T-cell (primary cell): Measurements from ENCODE around the gene NFIC. TPM values are rescaled to one million over a fixed set of nuclear protein-coding genes. Genes with fewer than 3 reads are reported as not detected.
"Not testable (repeated sequence)": the region's sequence is repeated elsewhere in the genome, so short reads cannot be mapped to it uniquely, and the experiment has no call there.

ENCODE experiments used
- ATAC-seq, 4 experiments: fragments of 200-7000 bp in 3 of 4; fragments of 150-1000 bp in 1 of 4; cut with Tn5 transposase; replicated peaks in 1 of 4; 1 replicate in 3 of 4; 2 replicates in 1 of 4; pipeline ENCODE4 v1.10.0; 2021; ENCODE audit warnings: moderate library complexity in 3 of 4, mild to moderate bottlenecking in 2 of 4, moderate number of reproducible peaks in 1 of 4
- CTCF ChIA-PET, 2 donors: fragments of 300-600 bp; sonication (Branson Sonifier 250); formaldehyde crosslinking; loops; one replicate each; lab custom pipeline; 2022; ENCODE audit warnings: antibody characterized with exemption in 2 of 2; lab: Charles Lee
- POLR2A ChIA-PET, 2 donors: fragments of 300-600 bp; sonication (Branson Sonifier 250); formaldehyde crosslinking; loops; one replicate each; lab custom pipeline; 2022; ENCODE audit warnings: antibody characterized with exemption in 2 of 2; lab: Charles Lee
- DNase-seq, 35 experiments: peaks; one replicate each; pipeline versions ENCODE4 v3.0.0 to v3.0.0-alpha.2; 2013 to 2023
- H3K27ac ChIP-seq: one replicate; pipeline ENCODE4 v1.5.1; 2013; ENCODE audit warnings: low read length
- H3K27me3 ChIP-seq, 2 experiments: replicated peaks in 1 of 2; 1 replicate in 1 of 2; 2 replicates in 1 of 2; pipeline versions ENCODE4 v1.6.1 to v1.7.0; 2013; ENCODE audit warnings: low read length in 1 of 2, mixed read lengths in 1 of 2; ENCODE audit not compliant: control insufficient read depth in 2 of 2, insufficient read depth in 2 of 2; ENCODE audit errors: extremely low read depth in 1 of 2
- H3K36me3 ChIP-seq, 2 donors: 1 replicate in 1 of 2; 2 replicates in 1 of 2; pipeline versions ENCODE4 v1.6.1 to v1.7.0; 2013; ENCODE audit warnings: low read length in 1 of 2; ENCODE audit not compliant: control insufficient read depth in 2 of 2, insufficient read depth in 1 of 2; ENCODE audit errors: extremely low read depth in 1 of 2
- H3K4me1 ChIP-seq, 2 experiments: 1 replicate in 1 of 2; 2 replicates in 1 of 2; pipeline versions ENCODE4 v1.6.1 to v1.7.0; 2013; ENCODE audit warnings: low read length in 2 of 2, mixed read lengths in 1 of 2; ENCODE audit not compliant: insufficient read depth in 2 of 2, control insufficient read depth in 1 of 2; ENCODE audit errors: extremely low read depth in 1 of 2
- H3K4me3 ChIP-seq, 2 donors: 1 replicate in 1 of 2; 2 replicates in 1 of 2; pipeline versions ENCODE4 v1.5.1 to v1.7.0; 2013; ENCODE audit warnings: mild to moderate bottlenecking in 2 of 2, low read length in 1 of 2, moderate library complexity in 1 of 2; ENCODE audit not compliant: control insufficient read depth in 1 of 2; ENCODE audit errors: extremely low read depth in 1 of 2
- H3K9me3 ChIP-seq: 2 replicates; pipeline ENCODE4 v1.7.0; 2013
- H3K27ac Mint-ChIP-seq, 2 donors: one replicate each; pipeline ENCODE4 v1.8.0; 2020 to 2021; ENCODE audit warnings: mild to moderate bottlenecking in 2 of 2, mixed read lengths in 2 of 2
- H3K27me3 Mint-ChIP-seq, 2 donors: one replicate each; pipeline ENCODE4 v1.8.0; 2021 to 2022; ENCODE audit warnings: mixed read lengths in 2 of 2
- H3K36me3 Mint-ChIP-seq: one replicate; pipeline ENCODE4 v1.8.0; 2021; ENCODE audit warnings: mixed read lengths
- H3K4me1 Mint-ChIP-seq, 3 donors: one replicate each; pipeline ENCODE4 v1.8.0; 2020 to 2022; ENCODE audit warnings: mixed read lengths in 3 of 3, mild to moderate bottlenecking in 1 of 3
- H3K4me3 Mint-ChIP-seq, 3 donors: one replicate each; pipeline ENCODE4 v1.8.0; 2020 to 2022; ENCODE audit warnings: mild to moderate bottlenecking in 3 of 3, mixed read lengths in 3 of 3, moderate library complexity in 3 of 3
- H3K9me3 Mint-ChIP-seq, 3 donors: one replicate each; pipeline ENCODE4 v1.8.0; 2020 to 2022; ENCODE audit warnings: mixed read lengths in 3 of 3
- WGBS: methylation state at CpG from one replicate; pipeline ENCODE4 v1.1.5; 2013; ENCODE audit warnings: missing lambda C conversion rate; ENCODE audit not compliant: insufficient coverage; 5-methylcytosine and 5-hydroxymethylcytosine counted together
- total RNA-seq, 35 experiments: library from RNA in 6 of 35; stranded (reverse) in 6 of 35; fragments of 120-200 nt in 1 of 35; gene quantifications; one replicate each; pipeline versions ENCODE4 v1.2.1 to v1.2.4 and lab custom pipeline; 2013 to 2026

Gene NFIC
- total RNA-seq, 5 donors from 2014 or later (not counting 1 experiment from before 2014, with no cell fraction given): 27.1 to 41.7 (median 37.2) TPM

DNA sequence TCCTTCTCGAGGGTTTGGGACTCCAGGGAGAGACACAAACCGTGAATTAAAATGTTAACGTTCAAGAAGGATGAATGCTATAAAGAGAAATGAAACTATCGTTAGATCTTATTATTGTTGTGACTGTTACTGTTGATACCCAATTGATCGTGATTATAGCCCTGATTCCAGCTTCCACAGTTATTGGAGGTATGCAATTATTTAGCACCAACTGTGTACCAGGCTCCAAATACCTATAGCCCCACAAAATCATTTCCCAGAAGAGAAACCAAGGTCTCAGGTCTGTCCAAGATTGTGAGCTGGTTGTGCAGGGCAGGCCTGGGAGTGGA is 30.1 kb upstream of the NFIC start:
- ATAC-seq (no peak), DNase-seq (no peak)
- H3K27ac Mint-ChIP-seq: peak overlapping the region in 1 of 2 donors; percentile 61
- Histone ChIP-seq H3K4me3 (no peak overlapping the region), H3K27me3 (peaks cover 0 to 8% of the 10 kb centered on the region in 2 experiments), H3K9me3 (no peaks in the 10 kb centered on the region), H3K4me1 (peaks cover 3 to 29% of the 10 kb centered on the region in 2 experiments), H3K36me3 (no peaks in the 10 kb centered on the region), H3K27ac (no peak overlapping the region)
- WGBS: 48% methylated on average over 2 of the region's 5 CpGs
- peaks cover 11 to 21% (median 17%) of the 10 kb centered on the region in 3 donors for H3K4me1 Mint-ChIP-seq
- H3K27me3 Mint-ChIP-seq: no peaks in the 10 kb centered on the region
- POLR2A ChIA-PET: no interaction called here
- no peak overlapping the region for H3K4me3 Mint-ChIP-seq
- H3K9me3 Mint-ChIP-seq: no peaks in the 10 kb centered on the region
- CTCF ChIA-PET: no interaction called here
- H3K36me3 Mint-ChIP-seq: no peaks in the 10 kb centered on the region

GRCh38 chr19:3336680-3337523 is 29.5 kb upstream of the NFIC start:
- no peaks in the 10 kb centered on the region for H3K36me3 Mint-ChIP-seq
- Histone ChIP-seq H3K9me3 (no peaks in the 10 kb centered on the region), H3K27ac (no peak overlapping the region), H3K27me3 (peaks cover 0 to 8% of the 10 kb centered on the region in 2 experiments), H3K4me1 (peaks cover 3 to 32% of the 10 kb centered on the region in 2 experiments), H3K4me3 (no peak overlapping the region), H3K36me3 (no peaks in the 10 kb centered on the region)
- DNase-seq (no peak), ATAC-seq (no peak)
- H3K4me1 Mint-ChIP-seq: peaks cover 11 to 21% (median 17%) of the 10 kb centered on the region in 3 donors
- ChIA-PET CTCF (no interaction called here), POLR2A (no interaction called here)
- H3K27me3 Mint-ChIP-seq: no peaks in the 10 kb centered on the region
- no peaks in the 10 kb centered on the region for H3K9me3 Mint-ChIP-seq
- no peak overlapping the region for H3K27ac Mint-ChIP-seq
- H3K4me3 Mint-ChIP-seq: no peak overlapping the region
- 90% methylated on average over 10 of the region's 22 CpGs for whole genome bisulfite sequencing

DNA sequence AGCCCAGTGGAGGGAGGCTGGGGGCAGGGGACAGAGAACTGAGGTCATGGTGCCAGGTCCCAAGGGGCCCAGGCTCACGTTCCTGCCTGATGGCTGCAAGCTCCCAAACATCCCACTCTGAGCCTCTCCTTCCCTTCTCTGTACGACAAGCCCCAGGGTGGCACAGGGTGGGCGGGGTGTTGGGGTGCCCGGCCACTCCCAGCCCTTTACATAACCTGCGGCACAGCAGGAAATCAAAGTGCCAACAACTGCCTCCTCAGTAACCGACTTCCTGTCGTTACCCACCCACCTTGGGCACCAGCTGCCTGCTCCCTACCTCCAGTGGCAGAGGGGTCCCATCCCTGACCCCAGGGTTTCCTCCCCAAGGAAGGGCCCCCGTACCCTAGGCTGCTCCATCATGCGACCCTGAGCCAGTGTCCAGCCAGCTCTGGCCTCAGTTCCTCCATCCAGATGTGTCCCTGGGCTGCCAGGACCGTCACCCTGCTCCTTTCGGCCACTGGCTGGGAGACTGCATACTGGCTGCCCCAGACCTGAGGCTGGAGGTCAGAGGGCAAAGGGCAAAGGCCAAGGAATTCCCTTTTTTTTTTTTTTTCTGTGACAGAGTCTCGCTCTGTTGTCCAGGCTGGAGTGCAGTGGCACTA is 27.7 kb upstream of the NFIC start:
- Histone ChIP-seq H3K27me3 (peaks cover 0 to 8% of the 10 kb centered on the region in 2 experiments), H3K9me3 (no peaks in the 10 kb centered on the region), H3K4me3 (peak overlapping the region; percentile 12 to 32), H3K4me1 (peaks cover 3 to 37% of the 10 kb centered on the region in 2 experiments), H3K27ac (peak overlapping the region; percentile 79), H3K36me3 (no peaks in the 10 kb centered on the region)
- Mint-ChIP-seq H3K4me1 (peaks cover 11 to 15% (median 13%) of the 10 kb centered on the region in 3 donors), H3K27ac (peak overlapping the region; percentile 87 to 88), H3K9me3 (no peaks in the 10 kb centered on the region), H3K4me3 (peak overlapping the region; percentile 17 to 72 (median 31)), H3K27me3 (no peaks in the 10 kb centered on the region), H3K36me3 (no peaks in the 10 kb centered on the region)
- WGBS: 13% methylated on average over 11 of the region's 12 CpGs
- CTCF ChIA-PET: no interaction called here
- peak; percentile 47 to 84 (median 72) for DNase-seq
- peak; percentile 99 to 100 (median 100) for ATAC-seq
- POLR2A ChIA-PET: interaction anchor here (0.6 to 0.9 kb wide), 3 partner anchors 80 to 290 kb away, joined by 3 to 9 read pairs (median 9); no protein-coding TSS in a partner anchor

- Mint-ChIP-seq H3K4me3 (no peak overlapping the region), H3K27ac (peak overlapping the region in 1 of 2 donors; percentile 66), H3K27me3 (no peaks in the 10 kb centered on the region), H3K36me3 (no peaks in the 10 kb centered on the region), H3K4me1 (peaks cover 8 to 16% (median 11%) of the 10 kb centered on the region in 3 donors), H3K9me3 (no peaks in the 10 kb centered on the region)
- ATAC-seq: no peak
- Histone ChIP-seq H3K36me3 (no peaks in the 10 kb centered on the region), H3K27me3 (peaks cover 0 to 4% of the 10 kb centered on the region in 2 experiments), H3K4me1 (peaks cover 3 to 44% of the 10 kb centered on the region in 2 experiments), H3K4me3 (no peak overlapping the region), H3K9me3 (no peaks in the 10 kb centered on the region), H3K27ac (no peak overlapping the region)
- 94% methylated on average over 9 of the region's 11 CpGs for WGBS
- DNase-seq: no peak
- ChIA-PET CTCF (no interaction called here), POLR2A (interaction anchor here in 1 of 2 donors (0.6 kb wide), 1 partner anchor 55 kb away, joined by 4 read pairs; no protein-coding TSS in a partner anchor)
These were observed 26.0 kb upstream of the NFIC start for GRCh38 chr19:3340340-3340739.

DNA sequence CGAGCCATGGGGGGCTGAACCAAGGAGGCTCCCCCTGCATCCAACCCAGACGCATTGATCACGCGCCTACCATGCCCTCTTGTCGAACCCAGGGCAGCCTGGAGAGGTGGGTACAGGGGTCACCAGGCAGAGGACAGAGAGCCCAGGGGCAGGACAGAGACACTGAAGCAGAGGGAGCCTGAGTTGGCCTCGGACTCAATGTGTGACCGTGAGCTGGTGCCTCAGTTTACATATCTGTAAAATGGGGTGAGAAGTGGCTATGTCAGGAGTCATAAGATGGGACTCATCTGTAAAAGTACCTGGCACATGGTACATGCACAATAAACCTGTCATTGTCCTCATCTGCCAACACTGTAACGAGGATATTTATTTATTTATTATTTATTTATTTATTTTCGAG is 24.1 kb upstream of the NFIC start:
- CTCF ChIA-PET: interaction anchor here in 1 of 2 donors (0.6 to 1.1 kb wide), 3 partner anchors 12 to 90 kb away, joined by 3 read pairs; no protein-coding TSS in a partner anchor
- no peaks in the 10 kb centered on the region for H3K9me3 Mint-ChIP-seq
- H3K4me3 Mint-ChIP-seq: no peak overlapping the region
- POLR2A ChIA-PET: no interaction called here
- H3K4me1 Mint-ChIP-seq: peaks cover 8 to 15% (median 11%) of the 10 kb centered on the region in 3 donors
- ATAC-seq (no peak), DNase-seq (no peak)
- Histone ChIP-seq H3K9me3 (no peaks in the 10 kb centered on the region), H3K27ac (no peak overlapping the region), H3K4me3 (no peak overlapping the region), H3K4me1 (peaks cover 3 to 40% of the 10 kb centered on the region in 2 experiments), H3K36me3 (no peaks in the 10 kb centered on the region), H3K27me3 (no peaks in the 10 kb centered on the region)
- no peaks in the 10 kb centered on the region for H3K36me3 Mint-ChIP-seq
- no peaks in the 10 kb centered on the region for H3K27me3 Mint-ChIP-seq
- 98% methylated on average over 6 of the region's 9 CpGs for WGBS
- H3K27ac Mint-ChIP-seq: no peak overlapping the region

GRCh38 chr19:3342962-3343361 is 23.4 kb upstream of the NFIC start:
- 96% methylated on average over 4 of the region's 9 CpGs for WGBS
- peaks cover 8 to 15% (median 11%) of the 10 kb centered on the region in 3 donors for H3K4me1 Mint-ChIP-seq
- DNase-seq, H3K9me3 Mint-ChIP-seq, POLR2A ChIA-PET, H3K27me3 ChIP-seq, H3K9me3 ChIP-seq, ATAC-seq, H3K27me3 Mint-ChIP-seq, H3K4me3 ChIP-seq, H3K4me3 Mint-ChIP-seq, H3K36me3 Mint-ChIP-seq, H3K27ac ChIP-seq, H3K27ac Mint-ChIP-seq, H3K36me3 ChIP-seq: not testable (repeated sequence)
- H3K4me1 ChIP-seq: peaks cover 3 to 33% of the 10 kb centered on the region in 2 experiments
- CTCF ChIA-PET: interaction anchor here (0.6 to 1.5 kb wide), 5 partner anchors 12 to 1949 kb away, joined by 3 to 5 read pairs (median 5); no protein-coding TSS in a partner anchor
